ENCODE results near the gene SETMAR.
"Not testable (repeated sequence)": the region's sequence is repeated elsewhere in the genome, so short reads cannot be mapped to it uniquely, and the experiment has no call there.

Gene SETMAR

GRCh38 chr3:4323246-4324027 is 20.3 kb downstream of the SETMAR start:
- Histone ChIP-seq H3K4me3 (ENCODE audit: low read length) (no peak overlapping the region), H3K9me3 (ENCODE audit: low read length) (no peaks in the 10 kb centered on the region), H3K4me1 (ENCODE audit: insufficient read depth, low read length) (no peaks in the 10 kb centered on the region), H3K27me3 (ENCODE audit: insufficient read depth, low read length) (no peaks in the 10 kb centered on the region), H3K36me3 (ENCODE audit: insufficient read depth, low read length) (peaks cover 2% of the 10 kb centered on the region), H2AFZ (ENCODE audit: low read depth, low read length) (no peak overlapping the region)

GRCh38 chr3:4326868-4327267 is 23.7 kb downstream of the SETMAR start:
- no peaks in the 10 kb centered on the region for H3K9me3 ChIP-seq (ENCODE audit: low read length)
- H2AFZ ChIP-seq (ENCODE audit: low read depth, low read length): no peak overlapping the region
- no peaks in the 10 kb centered on the region for H3K27me3 ChIP-seq (ENCODE audit: insufficient read depth, low read length)
- H3K4me1 ChIP-seq (ENCODE audit: insufficient read depth, low read length): no peaks in the 10 kb centered on the region
- H3K4me3 ChIP-seq (ENCODE audit: low read length): no peak overlapping the region
- no peaks in the 10 kb centered on the region for H3K36me3 ChIP-seq (ENCODE audit: insufficient read depth, low read length)

- H2AFZ ChIP-seq (ENCODE audit: low read depth, low read length); H3K4me1 ChIP-seq (ENCODE audit: insufficient read depth, low read length); H3K4me3 ChIP-seq (ENCODE audit: low read length); H3K9me3 ChIP-seq (ENCODE audit: low read length); H3K27me3 ChIP-seq (ENCODE audit: insufficient read depth, low read length); H3K36me3 ChIP-seq (ENCODE audit: insufficient read depth, low read length): not testable (repeated sequence)
Measured at GRCh38 chr3:4329806-4330205, 26.6 kb downstream of the SETMAR start.

- no peaks in the 10 kb centered on the region for H3K4me1 ChIP-seq (ENCODE audit: insufficient read depth, low read length)
- no peaks in the 10 kb centered on the region for H3K27me3 ChIP-seq (ENCODE audit: insufficient read depth, low read length)
- H3K9me3 ChIP-seq (ENCODE audit: low read length): no peaks in the 10 kb centered on the region
- H3K36me3 ChIP-seq (ENCODE audit: insufficient read depth, low read length): no peaks in the 10 kb centered on the region
- no peak overlapping the region for H2AFZ ChIP-seq (ENCODE audit: low read depth, low read length)
- H3K4me3 ChIP-seq (ENCODE audit: low read length): no peak overlapping the region
Measured at GRCh38 chr3:4332111-4332510, 28.9 kb downstream of the SETMAR start.

- H3K4me1 ChIP-seq (ENCODE audit: insufficient read depth, low read length): no peaks in the 10 kb centered on the region
- H2AFZ ChIP-seq (ENCODE audit: low read depth, low read length): no peak overlapping the region
- no peaks in the 10 kb centered on the region for H3K36me3 ChIP-seq (ENCODE audit: insufficient read depth, low read length)
- no peak overlapping the region for H3K4me3 ChIP-seq (ENCODE audit: low read length)
- no peaks in the 10 kb centered on the region for H3K27me3 ChIP-seq (ENCODE audit: insufficient read depth, low read length)
- no peaks in the 10 kb centered on the region for H3K9me3 ChIP-seq (ENCODE audit: low read length)
Measured at GRCh38 chr3:4332574-4332973, 29.4 kb downstream of the SETMAR start.

- Histone ChIP-seq H3K9me3 (ENCODE audit: low read length) (no peaks in the 10 kb centered on the region), H3K36me3 (ENCODE audit: insufficient read depth, low read length) (no peaks in the 10 kb centered on the region), H2AFZ (ENCODE audit: low read depth, low read length) (no peak overlapping the region), H3K27me3 (ENCODE audit: insufficient read depth, low read length) (no peaks in the 10 kb centered on the region), H3K4me1 (ENCODE audit: insufficient read depth, low read length) (no peaks in the 10 kb centered on the region), H3K4me3 (ENCODE audit: low read length) (no peak overlapping the region)
Measured at GRCh38 chr3:4332991-4333390, 29.8 kb downstream of the SETMAR start.

- Histone ChIP-seq H3K36me3 (ENCODE audit: insufficient read depth, low read length) (no peaks in the 10 kb centered on the region), H2AFZ (ENCODE audit: low read depth, low read length) (no peak overlapping the region), H3K27me3 (ENCODE audit: insufficient read depth, low read length) (no peaks in the 10 kb centered on the region), H3K4me3 (ENCODE audit: low read length) (no peak overlapping the region), H3K9me3 (ENCODE audit: low read length) (no peaks in the 10 kb centered on the region), H3K4me1 (ENCODE audit: insufficient read depth, low read length) (no peaks in the 10 kb centered on the region)
Measured at GRCh38 chr3:4334548-4334947, 31.4 kb downstream of the SETMAR start.

GRCh38 chr3:4335840-4336562 is 32.8 kb downstream of the SETMAR start:
- peaks cover 6% of the 10 kb centered on the region for H3K4me1 ChIP-seq (ENCODE audit: insufficient read depth, low read length)

GRCh38 chr3:4336850-4337546 is 33.8 kb downstream of the SETMAR start:
- H3K4me1 ChIP-seq (ENCODE audit: insufficient read depth, low read length): peaks cover 12% of the 10 kb centered on the region
- H3K36me3 ChIP-seq (ENCODE audit: insufficient read depth, low read length): no peaks in the 10 kb centered on the region
- H2AFZ ChIP-seq (ENCODE audit: low read depth, low read length): no peak overlapping the region
- no peaks in the 10 kb centered on the region for H3K27me3 ChIP-seq (ENCODE audit: insufficient read depth, low read length)
- peaks cover 3% of the 10 kb centered on the region for H3K9me3 ChIP-seq (ENCODE audit: low read length)
- H3K4me3 ChIP-seq (ENCODE audit: low read length): no peak overlapping the region

More at GRCh38 chr3:4335840-4336562, 32.8 kb downstream of the SETMAR start:
- Histone ChIP-seq H3K4me3 (ENCODE audit: low read length) (no peak overlapping the region), H2AFZ (ENCODE audit: low read depth, low read length) (no peak overlapping the region), H3K9me3 (ENCODE audit: low read length) (peaks cover 3% of the 10 kb centered on the region), H3K27me3 (ENCODE audit: insufficient read depth, low read length) (no peaks in the 10 kb centered on the region), H3K36me3 (ENCODE audit: insufficient read depth, low read length) (no peaks in the 10 kb centered on the region)

GRCh38 chr3:4338751-4339150 is 35.6 kb downstream of the SETMAR start:
- H3K4me1 ChIP-seq (ENCODE audit: insufficient read depth, low read length): peaks cover 12% of the 10 kb centered on the region
- peaks cover 3% of the 10 kb centered on the region for H3K9me3 ChIP-seq (ENCODE audit: low read length)
- H2AFZ ChIP-seq (ENCODE audit: low read depth, low read length): no peak overlapping the region
- no peaks in the 10 kb centered on the region for H3K27me3 ChIP-seq (ENCODE audit: insufficient read depth, low read length)
- H3K4me3 ChIP-seq (ENCODE audit: low read length): no peak overlapping the region
- H3K36me3 ChIP-seq (ENCODE audit: insufficient read depth, low read length): no peaks in the 10 kb centered on the region

- peaks cover 3% of the 10 kb centered on the region for H3K9me3 ChIP-seq (ENCODE audit: low read length)
- no peak overlapping the region for H3K4me3 ChIP-seq (ENCODE audit: low read length)
Measured at GRCh38 chr3:4340077-4340410, 36.9 kb downstream of the SETMAR start.

GRCh38 chr3:4340411-4341335 is 37.5 kb downstream of the SETMAR start:
- Histone ChIP-seq H3K27me3 (ENCODE audit: insufficient read depth, low read length) (no peaks in the 10 kb centered on the region), H2AFZ (ENCODE audit: low read depth, low read length) (no peak overlapping the region), H3K4me3 (ENCODE audit: low read length) (no peak overlapping the region), H3K36me3 (ENCODE audit: insufficient read depth, low read length) (no peaks in the 10 kb centered on the region), H3K9me3 (ENCODE audit: low read length) (peaks cover 3% of the 10 kb centered on the region), H3K4me1 (ENCODE audit: insufficient read depth, low read length) (peaks cover 12% of the 10 kb centered on the region)

More at GRCh38 chr3:4340077-4340410, 36.9 kb downstream of the SETMAR start:
- H2AFZ ChIP-seq (ENCODE audit: low read depth, low read length): no peak overlapping the region
- no peaks in the 10 kb centered on the region for H3K27me3 ChIP-seq (ENCODE audit: insufficient read depth, low read length)
- no peaks in the 10 kb centered on the region for H3K36me3 ChIP-seq (ENCODE audit: insufficient read depth, low read length)
- peaks cover 12% of the 10 kb centered on the region for H3K4me1 ChIP-seq (ENCODE audit: insufficient read depth, low read length)

Data from neuron (in vitro differentiated cells).